ENCODE results near the gene DDC. TPM values are rescaled to one million over a fixed set of nuclear protein-coding genes. Genes with fewer than 3 reads are reported as not detected.
"Not testable (repeated sequence)": the region's sequence is repeated elsewhere in the genome, so short reads cannot be mapped to it uniquely, and the experiment has no call there.

DDC gene
- total RNA-seq, 1 experiment from 2014 or later: not detected

- no peak for DNase-seq (ENCODE audit: extremely low read depth, low read depth)
Observed at GRCh38 chr7:50557099-50557498, 8.1 kb downstream of the DDC start.

- no peak for DNase-seq (ENCODE audit: extremely low read depth, low read depth)
Observed at GRCh38 chr7:50556247-50556991, 8.8 kb downstream of the DDC start.

DNA sequence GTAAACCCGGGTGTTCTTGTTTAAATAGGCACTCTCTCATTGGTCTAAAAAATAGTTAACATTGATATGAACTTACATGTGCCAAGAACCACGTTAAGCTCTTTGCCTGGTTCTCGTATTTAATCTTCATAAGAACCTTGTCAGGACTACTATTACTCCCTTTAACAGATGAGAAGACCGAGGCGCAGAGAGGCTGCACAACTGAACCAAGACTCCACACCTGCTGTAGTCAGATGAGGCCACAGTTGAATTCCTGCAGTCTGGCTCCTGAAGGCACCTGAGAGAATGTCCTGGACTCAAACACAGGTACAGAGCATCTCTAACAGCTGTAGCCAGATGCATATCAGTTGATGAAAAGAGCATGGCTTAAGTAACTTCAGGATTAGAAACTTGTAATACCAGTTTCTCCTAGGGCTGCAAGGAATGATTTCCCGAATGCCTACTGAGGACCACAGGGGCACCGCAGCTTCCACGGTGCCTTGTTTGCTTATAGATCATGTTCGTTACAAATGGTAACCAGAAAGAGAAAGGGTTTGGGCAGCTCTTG lies 9.5 kb downstream of the DDC start:
- no peak for DNase-seq (ENCODE audit: extremely low read depth, low read depth)

GRCh38 chr7:50554431-50555322 lies 10.5 kb downstream of the DDC start:
- DNase-seq (ENCODE audit: extremely low read depth, low read depth): no peak

- no peak for DNase-seq (ENCODE audit: extremely low read depth, low read depth)
Observed at GRCh38 chr7:50553973-50554372, 11.2 kb downstream of the DDC start.

GRCh38 chr7:50552921-50553320 lies 12.3 kb downstream of the DDC start:
- DNase-seq (ENCODE audit: extremely low read depth, low read depth): no peak

GRCh38 chr7:50552139-50552538 lies 13.1 kb downstream of the DDC start:
- DNase-seq (ENCODE audit: extremely low read depth, low read depth): no peak

DNA sequence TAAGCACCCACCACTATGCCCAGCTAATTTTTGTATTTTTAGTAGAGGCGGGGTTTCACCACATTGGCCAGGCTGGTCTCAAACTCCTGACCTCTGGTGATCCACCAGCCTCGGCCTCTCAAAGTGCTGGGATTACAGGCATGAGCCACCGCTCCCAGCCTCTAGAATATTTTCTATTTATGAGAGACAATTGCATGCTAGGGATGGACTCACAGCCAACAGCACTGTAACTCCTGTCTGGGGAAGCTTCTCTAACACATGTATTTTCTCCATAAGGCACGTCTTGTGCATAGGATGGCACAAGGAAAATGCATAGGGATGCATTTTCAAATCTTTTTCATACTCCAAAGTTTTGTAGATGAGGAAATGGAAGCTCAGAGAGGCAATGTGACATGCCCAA lies 19.6 kb downstream of the DDC start:
- DNase-seq (ENCODE audit: extremely low read depth, low read depth): not testable (repeated sequence)

DNA sequence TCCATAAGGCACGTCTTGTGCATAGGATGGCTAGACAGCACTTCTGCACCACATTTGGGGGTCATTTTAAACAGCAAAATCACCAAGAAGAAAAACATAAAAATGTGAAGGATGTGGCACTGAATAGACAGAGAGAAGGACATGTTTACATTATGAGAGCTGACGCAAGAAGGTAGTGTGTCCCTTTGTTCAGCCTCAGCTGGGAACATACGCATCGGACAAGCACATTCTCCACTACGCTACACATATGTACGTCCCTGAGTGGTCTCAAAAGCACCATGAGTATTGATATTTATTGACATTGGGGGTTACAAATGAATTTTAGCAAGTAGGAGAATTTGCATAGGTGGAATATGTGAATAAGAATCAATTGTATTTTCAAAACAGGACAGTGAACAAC lies 20.2 kb downstream of the DDC start:
- DNase-seq (ENCODE audit: extremely low read depth, low read depth): no peak

DNA sequence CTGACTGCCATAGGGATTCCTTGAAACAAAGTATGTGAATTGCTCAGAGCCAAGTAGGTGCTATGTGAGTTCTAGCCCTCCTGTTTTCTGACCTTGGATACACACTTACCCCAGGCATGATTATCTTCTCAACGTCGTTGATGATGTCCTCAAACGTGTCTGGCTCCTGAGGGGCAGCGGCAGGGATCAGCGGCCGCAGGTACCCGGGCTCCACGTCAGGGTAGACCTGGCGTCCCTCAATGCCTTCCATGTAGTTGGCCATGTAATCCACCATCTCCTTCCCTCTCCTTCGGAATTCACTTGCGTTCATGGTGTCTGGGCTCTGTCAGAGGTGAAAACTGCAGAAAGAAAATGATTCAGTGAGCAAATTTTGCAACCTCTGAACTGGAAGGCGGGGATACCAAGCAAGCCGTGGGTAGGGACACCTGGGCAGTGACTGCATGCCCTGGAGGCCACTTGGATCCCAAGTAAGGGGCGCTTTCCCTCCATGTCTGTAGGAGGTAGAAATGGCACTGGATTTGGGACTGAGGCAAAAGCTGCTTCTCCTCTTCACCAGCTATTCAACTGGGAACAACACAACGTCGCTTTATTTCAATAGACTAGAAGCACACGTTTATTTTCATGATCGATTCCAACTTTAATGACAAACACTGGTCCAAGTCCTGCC lies 21.3 kb downstream of the DDC start:
- no peak for DNase-seq (ENCODE audit: extremely low read depth, low read depth)

DNA sequence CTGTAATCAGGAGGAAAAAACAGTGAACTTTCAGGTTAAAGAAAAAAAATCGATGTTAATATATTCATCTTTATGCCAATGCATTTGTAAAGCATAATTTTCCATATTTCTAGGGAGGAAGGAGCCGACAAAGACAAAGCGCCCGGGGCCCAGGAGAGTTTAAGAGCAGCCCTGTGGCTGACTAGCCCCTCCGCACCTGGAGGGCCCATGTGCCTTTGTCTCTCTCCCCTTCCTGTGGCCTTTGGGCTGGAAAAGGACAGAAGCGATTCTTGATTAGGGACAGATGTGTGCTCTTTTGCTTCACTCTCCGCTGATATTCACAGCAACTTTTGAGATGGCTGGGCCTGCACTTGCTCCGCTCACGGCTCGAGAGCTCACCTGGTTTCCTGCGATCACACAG lies 23.1 kb downstream of the DDC start:
- DNase-seq (ENCODE audit: extremely low read depth, low read depth): no peak

- no peak for DNase-seq (ENCODE audit: extremely low read depth, low read depth)
Observed at GRCh38 chr7:50540785-50541579, 24.2 kb downstream of the DDC start.

DNA sequence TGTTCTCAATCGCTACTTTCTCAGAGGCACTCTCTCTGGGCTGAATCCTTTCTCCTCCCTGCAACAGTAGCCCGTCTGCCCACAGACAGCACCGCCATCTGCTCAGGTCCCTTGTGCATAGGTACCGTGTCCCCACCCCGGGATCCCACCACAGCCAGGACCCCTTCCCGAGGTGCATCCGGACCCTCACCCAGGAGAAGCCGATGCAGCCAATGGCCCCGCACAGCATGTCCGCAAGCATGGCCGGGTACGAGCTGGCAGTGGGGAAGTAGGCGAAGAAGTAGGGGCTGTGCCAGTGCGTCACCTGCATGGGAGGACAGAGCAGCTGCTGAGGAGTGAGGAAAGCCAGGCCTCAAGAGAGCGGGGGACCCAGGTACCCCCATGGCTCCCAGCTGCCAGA lies 25.5 kb downstream of the DDC start:
- DNase-seq (ENCODE audit: extremely low read depth, low read depth): no peak

DNA sequence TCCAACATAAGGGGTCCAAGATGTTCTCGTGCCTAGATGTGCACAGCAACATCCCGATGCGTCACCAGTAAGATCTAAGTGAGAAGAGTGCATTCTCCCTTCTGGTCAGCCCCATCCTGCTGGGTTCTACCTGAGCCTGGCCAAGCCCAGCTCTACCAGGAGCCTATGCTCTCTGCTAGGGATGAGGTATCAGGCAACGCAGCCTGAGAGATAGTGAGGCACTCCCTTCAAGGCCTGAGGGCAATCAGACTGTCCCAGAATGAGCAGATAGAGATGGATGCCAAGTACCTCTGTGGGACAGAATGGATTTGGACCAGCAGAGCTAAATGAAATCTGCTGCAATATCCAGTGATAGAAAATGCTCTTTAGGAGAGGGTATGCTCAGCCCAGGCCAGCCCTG lies 26.7 kb downstream of the DDC start:
- DNase-seq (ENCODE audit: extremely low read depth, low read depth): no peak

GRCh38 chr7:50537417-50537816 lies 27.8 kb downstream of the DDC start:
- DNase-seq (ENCODE audit: extremely low read depth, low read depth): no peak

GRCh38 chr7:50535291-50535711 lies 29.9 kb downstream of the DDC start:
- DNase-seq (ENCODE audit: extremely low read depth, low read depth): not testable (repeated sequence)

- DNase-seq (ENCODE audit: extremely low read depth, low read depth): peak; percentile 81
Observed at GRCh38 chr7:50534690-50535290, 30.4 kb downstream of the DDC start.

DNA sequence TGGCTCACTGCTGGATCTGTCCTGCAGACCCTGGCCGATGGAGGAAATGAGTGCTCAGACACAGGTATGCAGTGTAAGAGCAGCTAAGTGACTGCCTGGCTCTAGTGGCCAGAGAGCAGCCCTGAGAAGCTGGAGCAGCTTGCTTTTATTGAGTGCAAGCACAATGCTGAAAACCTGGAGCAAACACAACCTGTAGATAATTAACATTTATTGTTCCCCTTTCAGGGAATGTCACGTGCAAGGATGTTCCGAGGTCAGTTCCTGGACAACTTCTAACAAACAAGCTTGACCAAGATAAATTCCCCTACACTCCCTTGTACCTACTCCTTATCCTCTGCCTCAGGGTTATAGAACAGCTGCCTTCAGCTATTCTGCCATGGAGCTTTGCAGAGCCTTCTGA lies 31.3 kb downstream of the DDC start:
- no peak for DNase-seq (ENCODE audit: extremely low read depth, low read depth)

DNA sequence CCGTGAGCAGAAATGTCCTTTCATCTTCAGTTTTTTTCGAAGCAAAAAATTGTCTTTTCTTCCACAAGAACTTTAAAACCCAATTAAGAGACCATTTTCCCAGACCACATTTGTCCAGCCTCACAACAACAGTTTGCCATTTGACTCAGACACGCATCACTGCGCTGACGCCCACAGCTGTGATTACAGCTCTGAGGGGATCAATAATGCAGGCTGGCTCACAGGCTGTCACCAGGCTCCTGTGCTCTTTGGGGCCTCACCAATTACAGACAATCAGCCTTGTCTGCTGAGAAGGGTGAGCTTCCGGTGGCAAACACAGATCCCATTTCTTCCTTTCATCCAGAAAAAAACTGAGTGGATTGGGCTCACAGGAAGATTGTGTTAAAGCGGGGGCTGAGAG lies 33.3 kb downstream of the DDC start:
- DNase-seq (ENCODE audit: extremely low read depth, low read depth): no peak

DNA sequence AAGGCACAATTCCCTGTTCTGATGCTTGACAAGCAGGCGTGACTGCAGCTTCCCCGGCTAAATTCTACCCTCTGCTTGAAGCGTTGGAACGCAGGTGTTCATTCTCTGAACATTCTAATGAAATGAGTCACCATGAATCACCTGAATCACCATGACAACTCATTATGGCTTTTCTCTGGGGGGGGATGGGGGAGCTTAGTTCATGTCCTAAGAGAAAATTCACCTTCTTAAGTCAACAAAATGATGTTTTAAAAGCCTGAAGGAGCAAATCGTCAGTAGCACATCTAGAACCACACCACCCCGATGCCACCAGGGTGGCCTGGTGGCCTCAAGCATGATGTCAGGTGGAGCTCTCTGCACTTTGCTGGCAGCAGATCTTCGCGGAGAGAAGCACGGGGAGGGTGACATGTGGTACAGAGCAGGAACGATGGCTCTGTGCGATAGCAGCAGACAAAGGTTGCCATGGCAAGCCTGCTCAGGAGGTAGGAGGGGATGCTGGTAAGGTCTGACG lies 33.7 kb downstream of the DDC start:
- no peak for DNase-seq (ENCODE audit: extremely low read depth, low read depth)
